ENCODE measurements around the gene GABBR2.

The GABBR2 gene

DNA sequence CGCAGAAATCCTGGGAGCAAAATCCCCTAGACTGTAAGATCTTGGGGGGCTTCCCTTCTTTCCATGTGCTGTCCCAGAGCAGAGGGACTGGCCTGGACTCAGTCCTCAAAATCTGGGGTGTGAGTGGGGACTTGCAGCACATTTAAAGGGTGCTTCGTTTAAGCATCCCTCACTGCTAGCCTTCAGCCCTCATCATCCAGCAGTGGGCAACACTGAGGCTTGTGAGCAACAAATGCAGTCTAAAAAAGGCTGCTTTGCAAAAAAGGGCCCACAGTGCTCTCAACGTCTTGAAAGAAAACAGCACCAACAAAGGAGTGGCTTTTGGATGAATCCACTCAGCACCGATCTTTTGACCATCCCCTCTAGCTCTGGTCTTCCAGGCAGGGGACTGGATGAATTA is 325.0 kb downstream of the GABBR2 start:
- DNase-seq, result no peak

DNA sequence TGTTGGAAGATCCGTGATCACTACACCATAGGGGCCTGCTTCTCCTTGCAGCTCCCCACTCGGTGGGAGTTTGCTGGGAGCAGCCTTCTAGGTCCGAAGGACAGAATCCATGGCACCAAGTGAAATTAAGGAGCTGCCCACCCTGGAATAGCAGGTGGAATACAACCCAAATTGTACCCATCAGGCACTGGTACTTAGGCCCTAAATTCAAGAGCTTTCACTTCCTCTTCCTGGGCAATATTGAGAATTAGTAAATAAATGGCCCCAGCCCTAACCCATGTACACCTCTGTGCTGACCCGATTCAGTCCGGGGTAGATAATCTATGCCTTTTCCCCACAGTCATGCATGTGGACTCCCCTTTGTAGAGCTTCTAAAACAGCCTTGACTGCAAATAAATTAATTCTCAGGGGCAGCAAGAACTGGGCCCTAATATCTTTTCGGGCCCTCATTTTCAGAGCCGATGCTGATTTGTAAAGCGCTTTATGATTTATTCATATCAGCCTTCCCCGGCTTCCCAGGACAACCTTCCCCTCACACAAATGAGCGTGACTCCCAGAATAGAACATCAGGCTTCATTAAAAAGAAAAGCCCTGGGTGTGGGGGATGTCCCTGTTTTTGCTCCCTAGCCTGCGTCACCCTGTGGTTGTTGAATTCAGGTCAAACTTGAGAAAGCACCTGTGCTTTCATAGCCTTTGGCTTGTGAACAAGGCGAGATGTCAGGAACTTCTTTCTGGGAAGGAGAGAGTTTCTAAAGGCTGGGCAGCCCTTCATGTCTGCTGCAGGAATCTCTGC is 327.2 kb downstream of the GABBR2 start:
- DNase-seq, result no peak

DNA sequence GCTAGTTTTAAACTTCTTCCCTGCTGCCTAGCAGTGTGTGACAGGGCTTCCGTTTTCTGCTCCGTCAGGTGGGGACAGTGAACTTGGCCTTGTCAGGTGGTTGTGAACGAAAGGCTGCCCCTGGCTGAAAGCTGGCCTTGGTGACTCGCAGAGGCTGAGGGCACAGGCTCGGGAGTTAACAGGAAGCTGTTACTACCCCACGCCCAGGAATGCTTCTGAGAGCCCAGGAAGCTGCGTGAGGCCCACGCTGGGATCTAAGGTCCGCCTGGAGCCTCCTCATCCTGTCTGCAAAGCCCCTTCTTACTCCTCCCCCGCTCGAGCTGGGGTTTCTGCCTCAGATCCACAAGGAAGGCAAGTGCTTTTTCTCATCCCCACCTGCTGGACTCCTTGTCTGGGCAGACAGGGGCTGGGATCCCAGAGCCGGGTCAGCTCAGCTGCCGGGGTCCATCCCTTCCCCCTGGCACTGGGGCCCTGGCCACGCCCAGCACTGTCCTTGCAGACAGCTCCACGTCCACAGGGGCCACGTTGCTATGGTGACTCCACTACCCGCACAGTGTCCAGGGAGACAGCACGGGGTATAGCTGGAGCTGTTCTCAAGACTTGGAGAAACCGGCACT is 328.6 kb downstream of the GABBR2 start:
- DNase-seq, result no peak

DNA sequence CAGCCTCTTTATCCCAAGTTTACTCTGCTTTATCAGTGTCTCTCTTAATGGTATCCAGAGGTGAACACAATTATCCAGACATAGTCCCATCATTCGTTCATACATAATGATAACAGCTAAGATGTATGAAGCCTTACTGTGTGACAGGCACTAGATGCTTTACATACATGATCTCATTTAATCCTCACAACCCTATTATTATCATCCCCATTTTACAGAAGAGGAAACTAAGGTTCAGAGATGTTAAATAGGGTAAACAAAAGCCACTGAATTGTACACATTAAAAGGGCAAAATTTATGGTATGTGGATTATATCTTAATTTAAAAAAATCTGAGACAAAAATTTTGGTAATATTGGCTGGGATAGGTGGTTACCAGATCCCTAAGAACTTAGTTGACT is 329.2 kb downstream of the GABBR2 start:
- DNase-seq, result no peak

DNA sequence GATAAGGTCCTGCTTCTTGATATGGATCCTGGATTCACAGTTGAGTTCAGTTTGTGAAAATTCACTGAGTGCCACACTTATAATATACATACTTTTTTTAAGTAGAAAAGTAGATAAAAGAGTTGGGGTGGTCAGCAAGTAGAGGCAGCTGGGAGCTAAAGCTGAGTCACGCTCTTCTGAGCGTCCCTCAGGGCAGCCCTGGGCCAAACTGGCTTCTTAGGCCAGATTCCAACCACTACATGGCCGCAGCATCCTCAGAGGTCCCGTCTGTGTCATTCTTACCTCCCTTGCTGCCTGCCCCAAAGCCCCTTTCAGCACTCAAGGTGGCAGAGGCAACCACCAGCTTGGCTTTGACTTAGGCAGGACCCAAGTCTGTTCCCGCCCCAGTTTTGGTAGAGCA is 329.9 kb downstream of the GABBR2 start:
- no peak for DNase-seq

DNA sequence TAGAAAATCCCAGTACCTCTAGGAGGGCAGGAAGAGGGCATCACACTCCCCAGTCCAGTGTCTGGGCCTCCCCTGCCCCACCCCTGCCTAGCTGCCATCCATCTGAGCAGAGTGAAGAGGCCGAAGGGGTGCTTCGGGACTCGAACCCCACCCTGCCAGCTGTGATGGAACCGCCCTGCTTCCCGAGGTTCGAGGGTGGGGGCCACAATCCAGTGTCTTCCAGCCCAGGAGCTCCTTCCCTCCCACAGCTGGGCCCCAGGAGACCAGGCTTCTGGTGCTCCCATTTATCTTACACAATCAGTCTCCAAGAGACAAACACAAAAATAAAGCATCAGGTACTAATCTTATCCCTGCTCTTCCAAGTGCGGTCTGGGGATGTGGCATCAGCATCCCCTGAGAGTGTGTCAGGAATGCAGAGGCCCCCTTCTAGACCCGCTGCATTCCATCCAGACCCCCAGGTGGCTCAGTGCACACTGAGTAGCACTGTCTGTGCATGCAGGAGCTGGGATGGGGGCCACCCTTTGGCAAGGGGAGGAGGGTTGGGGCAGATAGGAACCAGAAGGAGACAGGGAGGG is 330.4 kb downstream of the GABBR2 start:
- DNase-seq, result no peak

DNA sequence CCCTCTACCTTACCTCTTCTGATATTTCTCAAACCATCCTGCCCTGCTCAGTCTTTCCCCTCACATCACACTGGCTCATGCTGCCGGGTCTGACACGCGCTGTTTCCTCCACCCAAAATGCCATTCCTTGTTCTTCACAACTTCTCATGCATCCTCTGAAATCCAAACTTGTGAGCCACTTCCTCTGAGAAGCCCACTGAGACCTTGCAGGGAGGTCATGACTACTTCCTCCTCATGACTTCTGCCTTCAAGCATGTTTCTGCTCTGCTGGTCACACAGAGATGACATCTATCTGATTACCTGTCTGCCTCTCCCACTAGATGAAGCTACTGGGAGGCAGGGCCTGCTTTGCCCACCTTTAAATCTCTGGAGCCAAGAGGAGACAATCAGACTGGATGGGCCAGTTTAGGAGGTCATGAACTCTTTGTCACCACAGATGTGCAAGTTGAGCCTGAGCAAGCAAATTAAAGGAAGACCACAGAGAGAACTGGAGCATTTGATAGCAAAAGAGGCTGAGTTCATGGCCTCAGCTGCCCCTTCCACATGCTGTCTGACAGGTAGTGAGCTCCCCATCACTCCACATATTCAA is 333.5 kb downstream of the GABBR2 start:
- DNase-seq, result no peak

DNA sequence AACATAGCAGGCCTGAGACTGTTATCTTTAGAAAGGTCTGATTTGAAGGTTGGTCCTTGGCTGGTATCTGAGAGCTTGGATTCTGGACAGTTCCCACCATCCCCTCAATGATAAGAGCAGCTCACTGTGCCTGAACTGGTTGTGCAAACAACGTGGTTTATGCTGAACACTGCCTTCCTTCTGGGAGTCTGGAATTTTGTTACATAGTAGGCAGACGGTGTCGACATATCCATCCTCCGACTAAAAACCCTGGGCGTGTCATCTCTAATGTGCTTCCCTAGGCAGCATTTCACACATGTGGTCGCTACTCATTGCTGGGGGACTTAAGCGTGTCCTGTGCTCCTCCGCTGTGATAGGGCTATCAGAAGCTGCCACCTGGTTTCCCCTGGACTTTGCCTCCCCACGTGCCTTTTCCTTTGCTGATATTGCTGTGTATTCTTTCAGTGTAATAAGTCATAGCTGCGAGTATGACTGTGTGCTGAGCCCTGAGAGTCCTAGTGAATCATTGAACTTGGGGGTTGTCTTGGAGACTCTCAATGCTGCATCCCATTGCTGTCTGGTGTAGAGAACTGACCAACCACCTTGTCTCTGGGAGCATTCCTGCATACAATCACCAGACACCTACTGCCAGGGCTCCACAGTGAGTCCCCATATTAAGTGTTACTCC is 334.2 kb downstream of the GABBR2 start:
- DNase-seq, result no peak

DNA sequence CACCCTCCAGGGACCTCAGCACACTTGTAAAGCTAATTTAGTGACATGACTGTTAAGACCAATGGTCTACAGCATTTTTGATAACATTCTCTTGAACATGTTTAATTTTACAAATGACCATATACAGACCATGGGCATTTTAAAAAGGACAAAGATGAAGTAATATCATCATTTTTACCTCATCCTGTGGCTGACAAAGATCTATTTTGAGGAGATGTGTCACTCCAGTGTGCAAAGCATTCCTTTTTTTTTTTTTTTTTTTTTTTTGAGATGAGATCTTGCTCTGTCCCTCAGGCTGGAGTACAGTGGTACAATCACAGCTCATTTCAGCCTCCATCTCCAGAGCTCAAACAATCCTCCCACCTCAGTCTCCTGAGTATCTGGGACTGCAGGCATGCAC is 335.1 kb downstream of the GABBR2 start:
- no peak for DNase-seq

DNA sequence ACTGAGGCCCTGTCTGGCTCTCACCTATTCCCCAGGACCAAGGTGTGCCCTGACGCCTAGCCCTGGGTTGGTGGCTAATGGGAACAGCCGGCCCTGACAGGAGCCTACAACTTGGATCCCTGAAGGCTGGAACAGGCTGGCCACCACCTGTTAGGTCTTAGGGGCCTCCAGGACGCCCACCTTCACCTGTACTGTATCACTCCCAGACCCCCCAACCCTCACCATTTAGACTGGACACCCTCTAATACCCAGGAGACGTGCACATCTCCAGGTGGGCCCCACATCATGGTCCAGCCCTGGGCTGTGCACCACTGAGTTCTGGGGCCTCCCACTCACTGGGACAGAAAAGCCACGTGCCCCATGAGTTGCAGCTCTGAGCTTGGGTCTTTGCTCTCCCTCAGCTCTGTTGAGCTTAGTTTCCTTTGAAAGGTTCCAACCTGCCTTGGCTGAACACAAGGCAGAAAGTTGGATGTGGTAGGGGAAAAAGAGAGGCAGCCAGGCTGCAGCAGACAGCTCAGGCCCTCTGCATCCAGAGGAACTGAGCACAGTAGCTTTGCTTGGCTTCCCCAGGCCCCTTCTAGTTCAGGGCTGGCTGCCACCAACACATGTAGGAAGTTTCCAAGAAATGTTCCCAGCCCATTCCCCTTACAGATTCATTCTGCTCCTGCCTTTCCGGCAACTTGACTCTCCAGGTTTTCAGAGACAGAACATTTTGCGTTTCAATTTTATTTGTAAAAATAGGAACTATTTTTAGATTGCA is 336.5 kb downstream of the GABBR2 start:
- DNase-seq, result no peak

DNA sequence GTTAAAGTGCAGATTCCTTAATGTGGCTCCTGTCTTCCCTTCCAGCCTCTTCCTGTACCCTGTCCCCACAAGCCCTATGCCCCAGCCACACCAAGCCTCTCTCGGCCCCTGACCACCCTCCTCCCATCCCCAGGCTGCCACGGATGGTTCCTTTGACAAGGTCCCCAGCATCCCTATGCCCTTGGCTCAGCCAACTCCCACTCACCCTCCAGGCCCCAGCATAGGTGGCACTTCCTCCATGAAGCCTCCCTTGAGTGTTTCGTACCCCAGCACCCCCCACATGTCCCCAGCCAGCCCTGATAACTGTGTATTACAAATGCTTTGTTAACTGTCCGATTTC is 337.8 kb downstream of the GABBR2 start:
- DNase-seq, result no peak

DNA sequence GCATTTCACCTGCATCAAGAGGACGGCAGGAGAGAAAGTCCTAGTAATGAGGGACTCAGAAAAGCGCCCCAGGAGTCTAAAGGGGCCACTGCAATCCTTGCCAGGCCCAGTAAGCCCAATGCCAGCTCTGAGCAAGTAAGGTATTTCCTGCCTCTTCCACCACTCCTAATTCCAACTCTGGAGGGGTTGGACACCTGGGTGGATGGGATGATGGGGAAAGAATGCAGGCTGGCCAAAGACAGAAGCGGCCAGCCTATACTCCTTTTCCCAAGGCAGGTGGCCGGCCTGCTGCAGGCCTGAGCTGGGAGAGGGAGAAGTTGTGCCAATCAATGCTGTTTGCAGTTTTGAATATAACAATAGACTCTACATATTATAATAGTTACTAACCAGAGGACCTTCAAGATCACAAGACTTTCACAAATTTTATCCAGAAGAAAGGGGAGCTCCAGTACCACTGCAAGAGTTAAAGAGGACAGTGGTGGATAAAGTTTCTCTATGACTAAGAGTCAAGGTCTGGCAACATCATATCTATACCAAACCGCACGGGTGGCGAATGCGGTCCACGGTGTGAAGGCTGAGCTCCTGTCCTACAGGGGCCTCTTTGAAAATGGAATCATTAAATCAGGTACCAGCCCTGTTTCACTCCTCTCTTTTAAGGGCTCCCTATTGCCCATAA is 338.3 kb downstream of the GABBR2 start:
- DNase-seq, result no peak

DNA sequence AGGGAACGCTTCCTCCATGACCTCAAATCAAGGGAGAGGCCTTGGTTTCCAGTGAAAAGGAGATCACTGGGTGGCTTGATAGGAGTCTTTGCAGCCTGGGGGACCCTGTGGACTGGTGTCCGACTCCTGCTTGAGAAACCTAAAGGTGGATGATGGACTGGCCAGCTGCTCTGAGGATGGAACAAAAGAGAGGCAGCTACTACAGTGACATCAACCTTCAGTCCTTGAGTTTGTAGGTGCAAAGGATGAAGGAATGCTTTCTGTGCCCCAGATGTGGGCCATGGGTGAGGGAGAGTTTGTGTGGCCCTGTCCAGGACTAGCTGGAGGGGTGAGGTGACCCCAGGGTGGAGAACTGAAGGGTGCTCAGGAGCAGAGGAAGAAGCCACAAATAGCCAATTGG is 338.8 kb downstream of the GABBR2 start:
- no peak for DNase-seq

DNA sequence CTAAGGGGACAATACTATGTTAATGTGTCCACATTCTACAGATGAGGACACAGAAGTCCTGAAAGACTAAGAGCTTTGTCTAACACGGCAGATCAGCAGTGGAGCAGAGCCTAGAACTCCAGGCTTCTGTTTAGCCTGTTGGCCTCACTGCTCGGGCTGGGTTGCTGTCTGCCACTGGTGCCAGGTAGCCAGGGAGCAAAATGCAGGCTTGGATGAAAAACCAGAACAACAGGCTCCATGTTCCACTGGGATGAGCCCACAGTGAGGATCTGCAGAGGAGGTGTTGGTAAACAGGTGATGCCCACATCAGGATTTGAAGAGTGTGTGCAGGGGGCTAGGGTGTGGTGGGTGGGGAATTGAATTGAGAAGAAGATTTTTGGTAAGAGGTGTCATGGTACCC is 339.3 kb downstream of the GABBR2 start:
- no peak for DNase-seq

DNA sequence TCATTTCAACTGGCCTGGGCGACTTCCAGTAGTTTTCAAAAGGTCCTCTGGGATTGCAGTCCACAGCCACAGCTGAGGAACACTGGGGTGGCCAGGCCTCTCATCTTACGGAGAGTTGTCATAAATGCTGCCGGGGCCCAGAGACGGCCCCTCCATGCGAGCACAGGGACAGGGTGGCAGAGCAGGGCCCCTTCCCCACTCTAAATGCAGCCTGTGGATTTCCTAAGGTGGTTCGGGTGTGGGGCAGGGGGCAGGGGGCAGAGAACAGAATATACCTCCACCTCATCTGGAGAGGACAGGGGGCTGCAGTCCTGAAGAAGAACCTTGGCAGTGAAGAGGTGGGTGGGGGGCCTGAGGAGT is 339.7 kb downstream of the GABBR2 start:
- DNase-seq, result no peak

DNA sequence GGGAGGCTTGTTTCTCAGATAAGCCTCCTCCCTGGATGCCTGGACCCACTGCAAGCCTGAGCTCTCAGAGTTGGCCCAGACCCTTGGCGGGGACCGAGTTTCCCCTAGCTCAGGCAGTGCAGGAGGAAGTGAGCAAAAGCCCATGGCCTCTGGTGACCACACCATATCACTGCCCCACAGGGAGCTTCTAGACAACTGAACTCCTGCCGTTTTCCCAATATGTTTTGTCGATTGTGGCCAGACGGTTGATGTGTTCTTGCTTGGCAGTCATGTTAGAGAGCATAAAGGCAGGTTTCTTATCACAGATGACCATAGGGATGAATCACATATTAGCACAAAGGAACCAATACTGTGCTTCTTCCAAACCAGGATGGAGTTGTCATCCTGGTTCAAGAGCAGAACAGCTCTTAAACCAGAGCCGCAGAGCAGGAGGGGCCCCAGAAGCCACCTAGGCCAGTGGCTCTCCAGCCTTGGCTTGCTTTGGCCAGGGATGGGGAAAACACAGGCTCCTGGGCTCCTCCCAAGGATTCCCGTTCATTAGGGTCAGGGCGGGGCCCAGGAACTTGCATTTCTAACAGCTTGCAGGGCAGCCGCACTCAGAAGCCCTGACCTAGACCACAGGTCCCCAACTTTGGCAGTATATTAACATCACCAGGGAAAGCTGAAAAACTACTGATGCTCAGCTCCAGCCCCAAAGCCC is 340.2 kb downstream of the GABBR2 start:
- DNase-seq, result no peak

DNA sequence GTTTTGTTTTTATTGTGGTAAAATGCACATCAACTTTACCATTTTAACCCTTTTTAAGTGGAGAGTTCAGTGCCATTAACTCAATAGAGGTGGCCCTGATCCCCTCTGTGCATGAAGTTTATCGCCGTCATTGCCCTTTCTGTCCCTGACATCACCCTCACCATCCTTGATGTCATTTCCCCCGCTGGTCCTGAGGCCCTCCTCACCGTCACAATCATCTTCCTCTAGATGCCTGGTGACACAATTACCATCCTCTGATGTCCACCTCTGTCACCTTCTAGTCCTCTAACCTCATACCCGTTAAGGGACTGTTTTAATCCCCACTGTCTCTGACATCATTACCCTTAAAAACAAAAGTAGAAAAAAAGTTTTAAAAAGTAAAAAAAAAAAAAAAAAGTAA is 340.8 kb downstream of the GABBR2 start:
- DNase-seq, result no peak

DNA sequence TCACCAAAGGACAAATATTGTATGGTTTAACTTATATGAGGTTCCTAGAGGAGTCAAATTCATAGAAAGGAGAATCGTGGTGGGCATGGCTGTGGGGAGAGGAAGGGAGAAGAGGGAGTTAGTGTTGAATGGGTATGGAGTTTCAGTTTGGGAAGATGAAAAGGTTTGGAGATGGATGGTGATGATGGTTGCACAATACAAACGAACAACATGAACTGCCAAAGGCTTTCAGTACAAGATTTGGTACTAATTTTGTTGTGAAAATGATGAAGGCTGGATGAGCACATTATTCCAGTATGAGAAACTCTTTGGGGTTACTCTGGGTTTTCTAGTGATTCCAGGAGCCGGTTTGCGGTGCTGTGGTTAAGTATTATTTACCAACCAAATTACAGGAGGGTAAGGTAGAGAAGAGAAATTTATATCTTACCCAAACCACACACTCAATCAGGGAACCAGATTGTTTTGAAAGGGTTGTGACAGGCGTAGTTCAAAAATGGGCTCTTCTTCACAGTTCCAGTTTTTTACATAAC is 341.3 kb downstream of the GABBR2 start:
- DNase-seq, result no peak

DNA sequence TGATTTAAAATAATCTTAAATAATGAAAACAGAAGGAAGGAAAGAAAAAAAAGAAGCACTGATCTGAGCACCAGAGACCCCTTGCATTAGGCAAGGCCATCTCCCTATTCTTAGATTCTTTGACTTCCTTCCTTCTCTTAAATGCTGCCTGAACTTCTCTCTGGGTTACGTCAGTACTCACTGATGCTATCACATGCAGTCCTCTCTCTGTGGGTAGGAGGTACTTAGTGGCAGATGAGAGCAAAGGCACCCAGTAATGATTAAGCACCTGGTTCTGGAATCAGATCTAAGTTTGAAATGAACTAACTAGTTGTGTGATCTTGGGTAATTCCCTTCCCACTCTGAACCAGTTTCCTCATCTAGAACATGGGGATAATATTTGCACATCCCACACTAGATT is 343.0 kb downstream of the GABBR2 start:
- no peak for DNase-seq

DNA sequence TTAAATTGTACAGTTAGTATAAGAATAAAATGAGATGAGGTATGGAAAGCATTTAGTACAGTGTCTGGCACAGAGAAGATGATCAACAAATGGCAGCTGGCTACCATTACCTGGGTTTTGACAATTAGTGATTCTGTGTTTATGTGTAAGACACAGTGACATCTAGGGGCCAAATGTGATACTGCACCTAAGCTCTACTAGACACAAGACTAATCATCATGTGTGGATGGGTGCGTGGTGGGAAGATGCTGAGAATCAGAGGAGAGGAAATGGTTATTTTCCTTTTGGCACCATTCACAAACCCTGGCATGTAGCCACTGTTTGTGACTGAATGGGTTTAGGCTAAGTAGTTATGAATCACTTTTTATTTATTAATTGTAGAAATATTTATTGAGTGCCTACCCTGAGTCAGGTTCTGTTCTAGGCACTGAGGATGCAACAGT is 343.5 kb downstream of the GABBR2 start:
- no peak for DNase-seq

DNA sequence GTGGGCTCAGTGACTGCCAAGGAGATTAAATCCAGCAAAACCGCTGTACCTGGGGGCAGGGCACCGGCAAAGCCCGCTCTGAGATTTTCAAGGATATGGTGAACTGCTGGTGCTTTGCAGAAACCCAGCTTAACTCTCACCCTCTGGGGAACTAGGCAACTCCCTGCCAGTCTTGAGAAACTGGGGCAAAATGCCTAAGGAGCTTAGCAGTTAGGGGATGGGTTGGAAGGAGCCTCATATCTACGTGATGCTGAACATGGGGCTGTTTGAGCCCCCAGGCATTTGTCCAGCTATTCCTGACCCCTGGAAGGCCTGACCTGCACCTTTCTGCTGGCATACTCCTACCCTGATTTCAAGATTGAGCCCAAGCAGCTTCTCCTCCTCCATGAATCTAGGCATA is 344.6 kb downstream of the GABBR2 start:
- no peak for DNase-seq

Data from stimulated activated CD4-positive, alpha-beta T cell treated with anti-CD3 and anti-CD28 coated beads, Interleukin-4, amount 100 ng/mL, for 1 hour (primary cell).